GM23338 (cell line): Measurements from ENCODE around the gene HYAL2. TPM values are rescaled to one million over a fixed set of nuclear protein-coding genes. Genes with fewer than 3 reads are reported as not detected.
"Not testable (repeated sequence)": the region's sequence is repeated elsewhere in the genome, so short reads cannot be mapped to it uniquely, and the experiment has no call there.

ENCODE experiments used
- ATAC-seq: fragments of 200-7000 bp; cut with Tn5 transposase; 3 replicates; pipeline ENCODE4 v1.9.1; 2020
- DNase-seq: peaks from one replicate; pipeline ENCODE4 v3.0.0-alpha.2; 2015; ENCODE audit warnings: low spot score
- H2AFZ ChIP-seq: fragments of 200-600 bp; sonication (generic); 2 replicates; pipeline ENCODE4 v1.8.0; 2016; ENCODE audit warnings: antibody characterized with exemption, mild to moderate bottlenecking, moderate library complexity
- H3F3A ChIP-seq: fragments of 200-600 bp; sonication (generic); replicated peaks from 2 replicates; pipeline ENCODE4 v1.8.0; 2017; ENCODE audit warnings: antibody characterized with exemption, mixed run types, low read depth
- H3K27ac ChIP-seq: fragments of 200-600 bp; sonication (generic); 2 replicates; pipeline ENCODE4 v1.6.1; 2016; ENCODE audit warnings: low read depth
- H3K27me3 ChIP-seq: fragments of 200-600 bp; sonication (generic); 2 replicates; pipeline ENCODE4 v1.8.0; 2016; ENCODE audit warnings: mild to moderate bottlenecking, mixed run types, moderate library complexity; ENCODE audit not compliant: insufficient read depth
- H3K36me3 ChIP-seq: fragments of 200-600 bp; sonication (generic); 2 replicates; pipeline ENCODE4 v1.8.0; 2016; ENCODE audit warnings: mild to moderate bottlenecking; ENCODE audit not compliant: insufficient read depth
- H3K4me1 ChIP-seq: fragments of 200-600 bp; sonication (generic); 2 replicates; pipeline ENCODE4 v1.8.0; 2016; ENCODE audit warnings: mild to moderate bottlenecking, moderate library complexity; ENCODE audit not compliant: insufficient read depth
- H3K4me2 ChIP-seq: fragments of 200-600 bp; sonication (generic); 2 replicates; pipeline ENCODE4 v1.7.1; 2017; ENCODE audit warnings: mixed run types
- H3K4me3 ChIP-seq: fragments of 200-600 bp; sonication (generic); 2 replicates; pipeline ENCODE4 v1.6.1; 2016; ENCODE audit warnings: mixed run types
- H3K79me2 ChIP-seq: fragments of 200-600 bp; sonication (generic); replicated peaks from 2 replicates; pipeline ENCODE4 v1.8.0; 2017; ENCODE audit warnings: mild to moderate bottlenecking; ENCODE audit not compliant: insufficient read depth
- H3K9me2 ChIP-seq: fragments of 200-600 bp; sonication (generic); 2 replicates; pipeline ENCODE4 v1.8.0; 2017; ENCODE audit not compliant: insufficient read depth
- H4K20me1 ChIP-seq: fragments of 200-600 bp; sonication (generic); replicated peaks from 2 replicates; pipeline ENCODE4 v1.8.0; 2017; ENCODE audit warnings: mild to moderate bottlenecking; ENCODE audit not compliant: insufficient read depth
- H3K27ac Mint-ChIP-seq: 2 replicates; pipeline ENCODE4 v1.8.0; 2020; ENCODE audit warnings: inconsistent platforms, mild to moderate bottlenecking, moderate library complexity, mixed read lengths
- H3K27me3 Mint-ChIP-seq: 3 replicates; pipeline ENCODE4 v1.8.0; 2022; ENCODE audit warnings: low read depth, mild to moderate bottlenecking, moderate library complexity, mixed read lengths, inconsistent platforms; ENCODE audit not compliant: insufficient read depth, poor library complexity
- H3K36me3 Mint-ChIP-seq: 3 replicates; pipeline ENCODE4 v1.8.0; 2021; ENCODE audit warnings: low read depth, mild to moderate bottlenecking, inconsistent platforms, moderate library complexity, mixed read lengths
- H3K4me1 Mint-ChIP-seq: 3 replicates; pipeline ENCODE4 v1.8.0; 2020; ENCODE audit warnings: mild to moderate bottlenecking, inconsistent platforms, mixed read lengths
- H3K4me3 Mint-ChIP-seq: 3 replicates; pipeline ENCODE4 v1.8.0; 2021; ENCODE audit warnings: moderate library complexity, mild to moderate bottlenecking, inconsistent platforms, mixed read lengths
- H3K9me3 Mint-ChIP-seq: 3 replicates; pipeline ENCODE4 v1.8.0; 2020; ENCODE audit warnings: moderate library complexity, mild to moderate bottlenecking, inconsistent platforms, mixed read lengths
- CREB1 ChIP-seq: fragments of 250-450 bp; sonication (Bioruptor Pico); IDR thresholded peaks from 2 replicates; pipeline ENCODE4 v1.5.0; 2020; ENCODE audit warnings: low read depth, mild to moderate bottlenecking, moderate library complexity
- EZH2 ChIP-seq: fragments of 200-600 bp; sonication (generic); IDR thresholded peaks from one replicate; pipeline ENCODE4 v1.8.0; 2017; ENCODE audit warnings: antibody characterized with exemption, mild to moderate bottlenecking, low read depth; ENCODE audit not compliant: unreplicated experiment
- EZH2phosphoT487 ChIP-seq: fragments of 200-600 bp; sonication (generic); IDR thresholded peaks from one replicate; pipeline ENCODE4 v1.8.1; 2018; ENCODE audit warnings: antibody characterized with exemption; ENCODE audit not compliant: unreplicated experiment
- JUNB ChIP-seq: IDR thresholded peaks from one replicate; pipeline ENCODE4 v1.6.1; 2016; ENCODE audit warnings: antibody characterized with exemption; ENCODE audit not compliant: unreplicated experiment
- STAT1 ChIP-seq: IDR thresholded peaks from one replicate; pipeline ENCODE4 v1.6.1; 2016; ENCODE audit warnings: antibody characterized with exemption; ENCODE audit not compliant: unreplicated experiment
- polyA plus RNA-seq: library from polyadenylated mRNA; unstranded; fragments of >200 nt; fragmentation: Nextera tagmentation; extraction: Ambion mirVana; gene quantifications from 2 replicates; pipeline ENCODE4 v1.2.1, GENCODE V29; 2016
- total RNA-seq: library from RNA; depleted of rRNA; stranded (reverse); fragments of >200 nt; shearing (Covaris generic); gene quantifications from 2 replicates; pipeline ENCODE4 v1.2.3, GENCODE V29; 2014
- TF ChIP-seq, protein P1 (sequence below): fragments of 250-450 bp; sonication (Bioruptor Pico); IDR thresholded peaks from 2 replicates; pipeline ENCODE4 v1.5.0; 2020; ENCODE audit warnings: mild to moderate bottlenecking, moderate library complexity

HYAL2 gene
- total and polyA plus RNA-seq, 2 experiments from 2014 or later, result 28.9 to 74.3 TPM

DNA sequence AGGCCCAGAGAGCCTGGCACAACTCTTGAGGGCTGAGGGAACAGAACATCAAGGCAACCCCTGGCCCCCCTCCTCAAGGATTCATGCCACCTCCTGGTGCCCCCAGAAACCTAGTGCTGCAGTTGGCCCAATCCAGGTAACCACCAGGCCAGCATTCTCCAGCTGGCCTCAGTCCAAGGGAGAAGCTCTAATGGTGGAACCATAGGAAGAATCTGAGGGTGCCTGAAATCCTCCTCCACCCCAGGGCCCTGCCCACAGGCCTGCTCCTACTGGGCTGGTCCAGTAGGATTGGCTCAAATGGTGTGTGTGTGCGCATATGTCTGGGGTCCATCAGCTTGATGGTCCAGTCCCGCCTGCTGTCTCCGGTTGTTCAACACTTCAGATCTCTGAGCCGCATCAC, 7.7 kb downstream of the HYAL2 start (continued):
- TF ChIP-seq, protein P1, sequence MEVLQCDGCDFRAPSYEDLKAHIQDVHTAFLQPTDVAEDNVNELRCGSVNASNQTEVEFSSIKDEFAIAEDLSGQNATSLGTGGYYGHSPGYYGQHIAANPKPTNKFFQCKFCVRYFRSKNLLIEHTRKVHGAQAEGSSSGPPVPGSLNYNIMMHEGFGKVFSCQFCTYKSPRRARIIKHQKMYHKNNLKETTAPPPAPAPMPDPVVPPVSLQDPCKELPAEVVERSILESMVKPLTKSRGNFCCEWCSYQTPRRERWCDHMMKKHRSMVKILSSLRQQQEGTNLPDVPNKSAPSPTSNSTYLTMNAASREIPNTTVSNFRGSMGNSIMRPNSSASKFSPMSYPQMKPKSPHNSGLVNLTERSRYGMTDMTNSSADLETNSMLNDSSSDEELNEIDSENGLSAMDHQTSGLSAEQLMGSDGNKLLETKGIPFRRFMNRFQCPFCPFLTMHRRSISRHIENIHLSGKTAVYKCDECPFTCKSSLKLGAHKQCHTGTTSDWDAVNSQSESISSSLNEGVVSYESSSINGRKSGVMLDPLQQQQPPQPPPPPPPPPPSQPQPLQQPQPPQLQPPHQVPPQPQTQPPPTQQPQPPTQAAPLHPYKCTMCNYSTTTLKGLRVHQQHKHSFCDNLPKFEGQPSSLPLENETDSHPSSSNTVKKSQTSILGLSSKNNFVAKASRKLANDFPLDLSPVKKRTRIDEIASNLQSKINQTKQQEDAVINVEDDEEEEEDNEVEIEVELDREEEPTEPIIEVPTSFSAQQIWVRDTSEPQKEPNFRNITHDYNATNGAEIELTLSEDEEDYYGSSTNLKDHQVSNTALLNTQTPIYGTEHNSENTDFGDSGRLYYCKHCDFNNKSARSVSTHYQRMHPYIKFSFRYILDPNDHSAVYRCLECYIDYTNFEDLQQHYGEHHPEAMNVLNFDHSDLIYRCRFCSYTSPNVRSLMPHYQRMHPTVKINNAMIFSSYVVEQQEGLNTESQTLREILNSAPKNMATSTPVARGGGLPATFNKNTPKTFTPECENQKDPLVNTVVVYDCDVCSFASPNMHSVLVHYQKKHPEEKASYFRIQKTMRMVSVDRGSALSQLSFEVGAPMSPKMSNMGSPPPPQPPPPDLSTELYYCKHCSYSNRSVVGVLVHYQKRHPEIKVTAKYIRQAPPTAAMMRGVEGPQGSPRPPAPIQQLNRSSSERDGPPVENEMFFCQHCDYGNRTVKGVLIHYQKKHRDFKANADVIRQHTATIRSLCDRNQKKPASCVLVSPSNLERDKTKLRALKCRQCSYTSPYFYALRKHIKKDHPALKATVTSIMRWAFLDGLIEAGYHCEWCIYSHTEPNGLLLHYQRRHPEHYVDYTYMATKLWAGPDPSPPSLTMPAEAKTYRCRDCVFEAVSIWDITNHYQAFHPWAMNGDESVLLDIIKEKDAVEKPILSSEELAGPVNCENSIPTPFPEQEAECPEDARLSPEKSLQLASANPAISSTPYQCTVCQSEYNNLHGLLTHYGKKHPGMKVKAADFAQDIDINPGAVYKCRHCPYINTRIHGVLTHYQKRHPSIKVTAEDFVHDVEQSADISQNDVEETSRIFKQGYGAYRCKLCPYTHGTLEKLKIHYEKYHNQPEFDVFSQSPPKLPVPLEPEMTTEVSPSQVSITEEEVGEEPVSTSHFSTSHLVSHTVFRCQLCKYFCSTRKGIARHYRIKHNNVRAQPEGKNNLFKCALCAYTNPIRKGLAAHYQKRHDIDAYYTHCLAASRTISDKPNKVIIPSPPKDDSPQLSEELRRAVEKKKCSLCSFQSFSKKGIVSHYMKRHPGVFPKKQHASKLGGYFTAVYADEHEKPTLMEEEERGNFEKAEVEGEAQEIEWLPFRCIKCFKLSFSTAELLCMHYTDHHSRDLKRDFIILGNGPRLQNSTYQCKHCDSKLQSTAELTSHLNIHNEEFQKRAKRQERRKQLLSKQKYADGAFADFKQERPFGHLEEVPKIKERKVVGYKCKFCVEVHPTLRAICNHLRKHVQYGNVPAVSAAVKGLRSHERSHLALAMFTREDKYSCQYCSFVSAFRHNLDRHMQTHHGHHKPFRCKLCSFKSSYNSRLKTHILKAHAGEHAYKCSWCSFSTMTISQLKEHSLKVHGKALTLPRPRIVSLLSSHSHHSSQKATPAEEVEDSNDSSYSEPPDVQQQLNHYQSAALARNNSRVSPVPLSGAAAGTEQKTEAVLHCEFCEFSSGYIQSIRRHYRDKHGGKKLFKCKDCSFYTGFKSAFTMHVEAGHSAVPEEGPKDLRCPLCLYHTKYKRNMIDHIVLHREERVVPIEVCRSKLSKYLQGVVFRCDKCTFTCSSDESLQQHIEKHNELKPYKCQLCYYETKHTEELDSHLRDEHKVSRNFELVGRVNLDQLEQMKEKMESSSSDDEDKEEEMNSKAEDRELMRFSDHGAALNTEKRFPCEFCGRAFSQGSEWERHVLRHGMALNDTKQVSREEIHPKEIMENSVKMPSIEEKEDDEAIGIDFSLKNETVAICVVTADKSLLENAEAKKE (CRISPR knock-in tag), result no peak
- no peak for TF ChIP-seq EZH2phosphoT487
- TF ChIP-seq EZH2, result no peak
- TF ChIP-seq JUNB, result no peak
- no peak for TF ChIP-seq CREB1

DNA sequence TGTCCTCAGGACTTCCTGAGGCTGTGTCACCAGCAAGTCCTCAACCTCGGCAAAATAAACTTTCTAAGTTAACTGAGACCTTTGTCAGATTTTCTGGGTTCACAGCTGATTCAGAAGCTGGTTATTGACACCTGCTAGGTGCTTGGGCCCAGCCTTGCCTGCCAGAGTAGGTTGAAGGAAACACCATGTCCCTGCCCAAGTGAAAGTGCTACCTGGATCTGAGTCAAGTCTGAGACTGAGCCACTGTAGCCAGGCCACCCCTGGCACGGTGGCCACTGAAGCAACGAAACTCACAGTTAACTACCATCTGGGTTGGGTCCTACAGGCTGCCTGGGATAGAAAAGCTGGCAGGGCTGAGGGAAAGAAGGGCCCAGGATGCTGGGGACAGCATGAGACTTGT, 8.2 kb downstream of the HYAL2 start:
- Mint-ChIP-seq H3K27me3 (peaks cover 7% of the 10 kb centered on the region), H3K27ac (no peak overlapping the region), H3K4me1 (peaks cover 10% of the 10 kb centered on the region), H3K9me3 (peaks cover 28% of the 10 kb centered on the region), H3K36me3 (peaks cover 66% of the 10 kb centered on the region), H3K4me3 (no peak overlapping the region)
- H3K4me1 ChIP-seq, result no peaks in the 10 kb centered on the region; the same call in 1 of the 2 replicates
- no peaks in the 10 kb centered on the region; the same call in 1 of the 2 replicates for H4K20me1 ChIP-seq
- H3K4me3 ChIP-seq, result no peak overlapping the region
- peaks cover 6% of the 10 kb centered on the region for H3K36me3 ChIP-seq
- H3K27ac ChIP-seq, result no peak overlapping the region
- no peaks in the 10 kb centered on the region for H3K9me2 ChIP-seq
- peaks cover 11% of the 10 kb centered on the region for H3K79me2 ChIP-seq
- no peak overlapping the region for H3K4me2 ChIP-seq
- ATAC-seq (no peak), DNase-seq (no peak)
- H3F3A ChIP-seq, result 0 out of 2 replicates have a peak, but pooled peaks cover 6% of the 10 kb centered on the region
- no peak overlapping the region for H2AFZ ChIP-seq
- no peaks in the 10 kb centered on the region for H3K27me3 ChIP-seq
- no peak for TF ChIP-seq EZH2
- TF ChIP-seq STAT1, result no peak

DNA sequence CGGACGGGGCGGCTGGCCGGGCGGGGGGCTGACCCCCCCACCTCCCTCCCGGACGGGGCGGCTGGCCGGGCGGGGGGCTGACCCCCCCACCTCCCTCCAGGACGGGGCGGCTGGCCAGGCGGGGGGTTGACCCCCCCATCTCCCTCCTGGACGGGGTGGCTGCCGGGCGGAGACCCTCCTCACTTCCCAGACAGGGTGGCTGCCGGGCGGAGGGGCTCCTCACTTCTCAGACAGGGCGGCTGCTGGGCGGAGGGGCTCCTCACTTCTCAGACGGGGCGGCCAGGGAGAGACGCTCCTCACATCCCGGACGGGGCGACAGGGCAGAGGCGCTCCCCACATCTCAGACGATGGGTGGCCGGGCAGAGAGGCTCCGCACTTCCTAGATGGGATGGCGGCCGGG, 10.5 kb downstream of the HYAL2 start:
- H3K4me3 ChIP-seq, H3K4me1 ChIP-seq, H3K4me1 Mint-ChIP-seq, H3K36me3 ChIP-seq, H3K27ac Mint-ChIP-seq, H3K27me3 Mint-ChIP-seq, H3F3A ChIP-seq, H3K4me3 Mint-ChIP-seq, H3K4me2 ChIP-seq, DNase-seq, ATAC-seq, H3K9me2 ChIP-seq, H3K27ac ChIP-seq, H4K20me1 ChIP-seq, H2AFZ ChIP-seq, H3K27me3 ChIP-seq, H3K79me2 ChIP-seq: not testable (repeated sequence)
- Mint-ChIP-seq H3K36me3 (peaks cover 58% of the 10 kb centered on the region), H3K9me3 (peaks cover 50% of the 10 kb centered on the region)
